Mononuclear cell (primary cell): ENCODE data around the gene PIK3CB. TPM values are rescaled to one million over a fixed set of nuclear protein-coding genes. Genes with fewer than 3 reads are reported as not detected.
"Not testable (repeated sequence)": the region's sequence is repeated elsewhere in the genome, so short reads cannot be mapped to it uniquely, and the experiment has no call there.

Experiments
- H3K27me3 ChIP-seq: 2 replicates; pipeline ENCODE4 v1.6.0; 2011; ENCODE audit warnings: low read length, control low read depth; ENCODE audit not compliant: insufficient read depth
- H3K4me1 ChIP-seq: 2 replicates; pipeline ENCODE4 v1.5.1; 2011; ENCODE audit warnings: mild to moderate bottlenecking, low read length, control low read depth; ENCODE audit not compliant: insufficient read depth
- H3K4me3 ChIP-seq: 2 replicates; pipeline ENCODE4 v1.5.1; 2011; ENCODE audit warnings: mild to moderate bottlenecking, low read length, moderate library complexity
- H3K9me3 ChIP-seq: 2 replicates; pipeline ENCODE4 v1.5.1; 2011; ENCODE audit warnings: low read depth, mild to moderate bottlenecking, control low read depth, low read length
- total RNA-seq: library from RNA; depleted of rRNA; stranded (reverse); fragments of >200 nt; gene quantifications from one replicate; pipeline ENCODE4 v1.2.3, GENCODE V29; 2012

PIK3CB gene
- total RNA-seq, 1 donor = 21.2 TPM

DNA sequence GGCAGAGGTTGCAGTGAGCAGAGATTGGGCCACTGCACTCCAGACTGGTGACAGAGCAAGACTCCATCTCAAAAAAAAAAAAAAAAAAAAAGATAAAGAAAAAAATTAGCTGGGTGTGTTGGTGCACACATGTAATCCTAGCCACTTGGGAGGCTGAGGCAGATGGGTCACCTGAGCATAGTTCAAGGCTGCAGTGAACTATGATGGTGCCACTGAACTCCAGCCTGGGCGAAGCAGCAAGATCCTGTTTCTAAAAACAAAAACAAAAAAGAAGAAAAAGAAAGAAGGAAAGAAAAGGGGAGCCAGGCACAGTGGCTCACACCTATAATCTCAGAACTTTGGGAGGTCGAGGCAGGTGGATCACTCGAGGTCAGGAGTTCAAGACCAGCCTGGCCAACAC lies 32.9 kb downstream of the PIK3CB start:
- Histone ChIP-seq H3K27me3 (no peaks in the 10 kb centered on the region), H3K9me3 (no peaks in the 10 kb centered on the region), H3K4me1 (peaks cover 16% of the 10 kb centered on the region), H3K4me3 (no peak overlapping the region)

DNA sequence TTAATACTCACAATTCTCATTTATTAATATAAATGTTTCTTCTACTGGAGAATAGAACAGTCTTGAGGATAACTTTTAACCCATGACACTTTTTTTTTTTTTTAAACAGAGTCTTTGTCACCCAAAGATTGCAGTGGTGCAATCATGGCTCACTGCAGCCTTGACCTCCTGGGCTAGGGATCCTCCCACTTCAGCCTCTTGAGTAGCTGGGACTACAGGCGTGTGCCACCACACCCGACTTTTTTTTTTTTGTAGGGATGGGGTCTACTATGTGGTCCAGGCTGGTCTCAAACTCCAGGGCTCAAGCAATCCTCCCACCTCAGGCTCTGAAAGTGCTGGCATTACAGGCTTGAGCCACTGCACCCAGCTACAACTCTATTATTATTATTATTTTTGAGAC lies 34.5 kb downstream of the PIK3CB start:
- H3K27me3 ChIP-seq = no peaks in the 10 kb centered on the region
- H3K4me3 ChIP-seq = no peak overlapping the region
- no peaks in the 10 kb centered on the region for H3K9me3 ChIP-seq
- peaks cover 5% of the 10 kb centered on the region for H3K4me1 ChIP-seq

GRCh38 chr3:138799822-138800221 lies 34.9 kb downstream of the PIK3CB start:
- Histone ChIP-seq H3K4me3 (no peak overlapping the region), H3K27me3 (no peaks in the 10 kb centered on the region), H3K4me1 (peaks cover 5% of the 10 kb centered on the region), H3K9me3 (no peaks in the 10 kb centered on the region)

GRCh38 chr3:138797508-138798038 lies 37.2 kb downstream of the PIK3CB start:
- Histone ChIP-seq H3K27me3 (no peaks in the 10 kb centered on the region), H3K4me3 (no peak overlapping the region), H3K9me3 (no peaks in the 10 kb centered on the region), H3K4me1 (peaks cover 5% of the 10 kb centered on the region)

DNA sequence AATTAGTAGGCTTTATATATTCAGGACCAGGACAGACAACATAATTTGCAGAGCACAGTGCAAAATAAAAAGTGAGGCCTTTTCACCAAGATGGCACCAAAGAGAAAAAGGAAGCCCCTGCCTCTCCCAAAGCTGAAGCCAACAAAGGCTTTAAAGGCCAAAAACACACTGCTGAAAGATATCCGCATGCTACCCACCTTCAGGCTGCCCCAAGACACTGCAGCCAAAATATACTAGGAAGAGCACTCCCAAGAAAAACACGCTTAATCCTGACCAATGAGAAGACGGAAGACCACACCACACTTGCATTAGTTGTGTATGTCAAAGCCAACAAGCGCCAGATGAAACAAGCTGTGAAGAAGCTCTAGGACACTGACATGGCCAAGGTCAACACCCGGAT lies 38.0 kb downstream of the PIK3CB start:
- Histone ChIP-seq H3K4me3 (no peak overlapping the region), H3K27me3 (no peaks in the 10 kb centered on the region), H3K9me3 (no peaks in the 10 kb centered on the region), H3K4me1 (peaks cover 5% of the 10 kb centered on the region)

- Histone ChIP-seq H3K27me3 (no peaks in the 10 kb centered on the region), H3K9me3 (no peaks in the 10 kb centered on the region), H3K4me3 (no peak overlapping the region), H3K4me1 (peaks cover 29% of the 10 kb centered on the region)
Measured at GRCh38 chr3:138786788-138787271, 47.9 kb downstream of the PIK3CB start.

GRCh38 chr3:138785951-138786350 lies 48.8 kb downstream of the PIK3CB start:
- H3K9me3 ChIP-seq = no peaks in the 10 kb centered on the region
- peaks cover 31% of the 10 kb centered on the region for H3K4me1 ChIP-seq
- no peaks in the 10 kb centered on the region for H3K27me3 ChIP-seq
- no peak overlapping the region for H3K4me3 ChIP-seq

GRCh38 chr3:138785362-138785857 lies 49.3 kb downstream of the PIK3CB start:
- not testable (repeated sequence) for H3K27me3 ChIP-seq, H3K4me3 ChIP-seq, H3K9me3 ChIP-seq
- peaks cover 36% of the 10 kb centered on the region for H3K4me1 ChIP-seq

DNA sequence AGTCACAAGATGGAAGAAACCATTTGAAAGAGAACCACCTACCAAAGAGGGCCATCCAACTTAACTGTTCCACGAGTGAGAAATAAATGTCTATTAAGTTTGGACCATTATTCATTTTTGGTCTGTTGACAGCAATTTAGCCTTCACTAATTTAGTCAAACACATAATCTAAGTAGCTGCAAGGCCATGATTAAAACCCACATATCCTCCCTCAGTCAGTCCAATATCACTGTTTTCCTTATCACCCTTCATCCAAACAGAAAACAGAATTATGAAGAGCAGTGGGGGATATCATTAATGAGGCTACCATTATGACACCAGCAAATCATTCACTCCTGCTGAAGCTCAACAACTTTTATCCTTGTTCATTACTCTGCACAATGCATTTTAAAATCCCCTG lies 52.0 kb downstream of the PIK3CB start:
- no peaks in the 10 kb centered on the region for H3K9me3 ChIP-seq
- H3K4me1 ChIP-seq = peaks cover 29% of the 10 kb centered on the region
- H3K27me3 ChIP-seq = no peaks in the 10 kb centered on the region
- H3K4me3 ChIP-seq = no peak overlapping the region

DNA sequence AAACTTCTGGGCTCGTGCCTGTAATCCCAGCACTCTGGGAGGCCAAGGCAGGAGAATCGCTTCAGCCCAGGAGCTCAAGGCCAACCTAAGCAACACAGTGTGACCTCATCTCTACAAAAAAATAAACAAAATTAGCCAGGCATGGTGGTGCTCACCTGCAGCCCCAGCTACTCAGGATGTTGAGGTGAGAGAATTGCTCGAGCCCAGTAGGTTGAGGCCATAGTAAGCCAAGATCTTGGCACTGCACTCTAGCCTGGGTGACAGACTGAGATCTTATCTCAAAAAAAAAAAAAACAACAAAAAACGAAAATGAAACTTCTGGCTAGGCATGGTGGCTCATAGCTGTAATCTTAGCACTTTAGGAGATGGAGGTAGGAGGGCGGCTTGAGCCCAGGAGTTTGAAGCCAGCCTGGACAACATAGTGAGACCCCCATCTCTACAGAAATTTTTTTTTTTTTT lies 53.7 kb downstream of the PIK3CB start:
- peaks cover 15% of the 10 kb centered on the region for H3K4me1 ChIP-seq
- no peaks in the 10 kb centered on the region for H3K27me3 ChIP-seq
- H3K4me3 ChIP-seq = no peak overlapping the region
- no peaks in the 10 kb centered on the region for H3K9me3 ChIP-seq

DNA sequence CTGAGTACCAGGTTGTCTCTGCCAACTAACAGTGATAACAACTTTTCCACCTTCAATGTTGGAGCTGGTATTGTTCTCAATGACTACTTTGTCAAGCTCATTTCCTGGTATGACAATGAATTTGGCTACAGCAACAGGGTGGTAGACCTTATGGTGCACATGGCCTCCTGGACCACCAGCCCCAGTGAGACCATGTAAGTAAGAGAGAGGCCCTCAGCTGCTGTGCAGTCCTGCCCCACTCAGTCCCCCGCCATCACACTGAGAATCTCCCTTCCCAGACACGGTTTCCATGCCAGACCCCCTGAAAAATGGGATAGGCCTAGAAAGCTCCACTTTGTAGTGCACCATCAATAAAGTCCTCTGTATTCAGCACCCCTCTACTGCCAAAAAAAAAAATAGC lies 56.1 kb downstream of the PIK3CB start:
- Histone ChIP-seq H3K4me3 (no peak overlapping the region), H3K4me1 (peaks cover 17% of the 10 kb centered on the region), H3K9me3 (no peaks in the 10 kb centered on the region), H3K27me3 (no peaks in the 10 kb centered on the region)

GRCh38 chr3:138776961-138777360 lies 57.8 kb downstream of the PIK3CB start:
- Histone ChIP-seq H3K27me3 (no peaks in the 10 kb centered on the region), H3K4me1 (peaks cover 17% of the 10 kb centered on the region), H3K9me3 (no peaks in the 10 kb centered on the region), H3K4me3 (no peak overlapping the region)

- no peak overlapping the region for H3K4me3 ChIP-seq
- H3K27me3 ChIP-seq = no peaks in the 10 kb centered on the region
- H3K9me3 ChIP-seq = no peaks in the 10 kb centered on the region
- H3K4me1 ChIP-seq = peaks cover 5% of the 10 kb centered on the region
Measured at GRCh38 chr3:138775254-138775595, 59.5 kb downstream of the PIK3CB start.

DNA sequence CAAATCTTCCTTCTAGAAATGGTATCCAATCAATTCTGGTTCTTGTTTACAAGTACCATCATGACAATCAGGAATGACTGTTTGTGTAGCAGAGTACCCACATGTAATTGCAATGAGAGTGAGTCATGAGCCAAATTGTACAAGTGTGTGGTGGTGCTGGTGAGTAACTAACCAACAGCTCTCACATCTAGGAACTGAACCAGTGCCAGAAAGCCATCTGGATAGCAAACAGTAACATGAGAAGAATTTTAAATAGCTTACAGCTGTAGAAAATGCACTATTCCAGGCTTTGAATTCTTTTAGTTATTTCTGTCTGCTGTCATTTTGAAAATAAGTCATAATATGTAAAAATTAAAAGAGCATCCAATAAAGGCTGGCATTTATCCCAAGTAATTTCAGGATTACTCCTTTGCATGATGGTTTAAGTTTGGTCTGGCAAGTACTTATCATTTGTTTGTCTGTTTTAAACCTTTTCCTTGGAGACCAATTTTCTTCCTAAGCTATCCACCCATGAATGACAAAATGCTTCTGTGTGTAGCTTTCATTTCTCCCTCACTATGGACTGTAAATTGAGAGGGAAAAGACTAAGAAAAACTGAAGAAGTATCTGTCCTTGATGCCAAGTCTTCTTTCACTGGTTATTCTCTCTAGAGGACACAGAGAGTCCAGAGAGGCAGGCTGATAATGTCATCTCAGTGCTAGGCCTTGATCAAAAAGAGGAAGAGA lies 60.0 kb downstream of the PIK3CB start:
- Histone ChIP-seq H3K4me3 (no peak overlapping the region), H3K9me3 (no peaks in the 10 kb centered on the region), H3K27me3 (no peaks in the 10 kb centered on the region)

DNA sequence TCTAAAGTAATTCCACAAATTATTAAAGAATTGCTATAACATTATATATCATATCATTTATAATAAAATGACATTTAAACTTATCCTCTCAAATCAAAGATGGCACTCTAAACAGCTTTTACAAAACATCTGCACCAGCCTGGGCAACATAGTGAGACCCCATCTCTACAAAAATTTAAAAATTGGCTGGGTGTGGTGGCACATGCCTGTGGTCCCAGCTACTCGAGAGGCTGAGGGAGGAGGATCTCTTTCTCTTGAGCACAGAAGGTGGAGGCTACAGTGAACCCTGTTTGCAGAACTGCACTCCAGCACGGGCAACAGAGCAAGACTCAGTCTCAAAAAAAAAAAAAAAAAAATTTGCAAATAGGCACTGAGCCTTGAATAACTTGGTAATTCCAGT lies 63.1 kb downstream of the PIK3CB start:
- H3K4me1 ChIP-seq = peaks cover 5% of the 10 kb centered on the region
- H3K27me3 ChIP-seq = no peaks in the 10 kb centered on the region
- no peak overlapping the region for H3K4me3 ChIP-seq
- no peaks in the 10 kb centered on the region for H3K9me3 ChIP-seq

More for the DNA sequence above, 60.0 kb downstream of the PIK3CB start:
- peaks cover 5% of the 10 kb centered on the region for H3K4me1 ChIP-seq

DNA sequence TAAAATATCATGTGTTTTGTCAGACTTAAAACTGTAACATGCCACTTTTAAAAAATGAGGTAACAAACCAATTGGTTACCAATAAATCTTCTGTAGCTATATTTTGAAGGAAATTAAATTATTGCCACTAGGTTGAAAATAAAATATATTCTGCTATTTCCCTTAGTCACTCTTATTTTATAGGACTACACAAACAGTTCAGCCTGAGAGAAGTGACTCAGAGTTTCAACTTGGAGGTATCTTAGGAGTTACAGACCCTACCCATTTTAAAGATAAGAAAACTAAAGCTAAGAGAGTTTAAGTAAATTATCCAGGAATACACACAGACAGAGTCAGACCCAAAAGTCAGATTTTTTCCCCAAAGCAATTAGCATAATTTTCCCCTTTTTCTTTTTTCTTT lies 65.1 kb downstream of the PIK3CB start:
- no peaks in the 10 kb centered on the region for H3K4me1 ChIP-seq
- H3K4me3 ChIP-seq = no peak overlapping the region
- H3K27me3 ChIP-seq = no peaks in the 10 kb centered on the region
- H3K9me3 ChIP-seq = no peaks in the 10 kb centered on the region
